ENCODE data around the gene TNS1.

Gene TNS1

DNA sequence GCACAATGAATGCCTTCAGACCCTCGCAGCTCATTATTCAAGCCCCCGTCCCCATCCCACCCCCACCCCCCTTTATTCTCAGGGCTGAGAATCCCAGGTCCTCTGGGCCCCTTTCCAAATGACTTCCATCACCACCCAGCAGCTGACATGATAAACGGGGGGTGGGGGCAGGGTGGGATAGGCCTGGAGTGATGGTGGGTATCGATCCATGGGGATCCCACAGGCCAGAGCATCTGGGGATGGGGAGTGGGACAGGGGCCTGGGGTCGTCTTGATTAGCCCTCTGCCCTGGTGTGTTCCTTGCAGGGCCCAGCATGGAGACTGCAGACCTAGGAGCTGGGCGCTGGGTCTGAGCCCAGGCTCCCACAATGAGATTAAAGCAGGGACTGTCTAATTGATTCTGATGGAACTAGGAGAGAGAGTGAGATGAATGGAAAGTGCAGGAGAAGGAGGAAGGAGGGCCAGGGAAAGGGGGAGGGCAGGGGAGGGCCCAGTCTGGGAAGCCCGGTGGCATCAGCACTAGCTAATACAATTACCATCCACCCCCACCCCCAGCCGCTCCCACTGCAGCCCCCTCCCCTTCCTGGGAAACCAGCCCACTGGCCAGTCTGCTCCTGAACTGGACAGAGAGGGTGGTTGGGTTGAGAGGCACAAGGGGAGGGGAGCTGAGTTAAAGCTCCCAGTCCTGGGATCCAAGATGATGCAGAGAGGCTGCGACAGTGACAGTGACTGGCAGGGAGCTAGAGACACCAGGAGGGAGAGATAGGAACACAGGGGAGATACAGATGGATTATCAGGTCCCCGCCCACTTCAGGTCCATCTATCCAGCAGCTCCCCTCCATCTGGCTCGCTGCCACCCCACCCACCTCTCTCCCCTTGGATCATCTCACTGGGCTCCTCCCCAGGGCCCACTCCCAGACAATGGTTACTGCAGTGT, 13.1 kb upstream of the TNS1 start:
- DNase-seq, result no peak

DNA sequence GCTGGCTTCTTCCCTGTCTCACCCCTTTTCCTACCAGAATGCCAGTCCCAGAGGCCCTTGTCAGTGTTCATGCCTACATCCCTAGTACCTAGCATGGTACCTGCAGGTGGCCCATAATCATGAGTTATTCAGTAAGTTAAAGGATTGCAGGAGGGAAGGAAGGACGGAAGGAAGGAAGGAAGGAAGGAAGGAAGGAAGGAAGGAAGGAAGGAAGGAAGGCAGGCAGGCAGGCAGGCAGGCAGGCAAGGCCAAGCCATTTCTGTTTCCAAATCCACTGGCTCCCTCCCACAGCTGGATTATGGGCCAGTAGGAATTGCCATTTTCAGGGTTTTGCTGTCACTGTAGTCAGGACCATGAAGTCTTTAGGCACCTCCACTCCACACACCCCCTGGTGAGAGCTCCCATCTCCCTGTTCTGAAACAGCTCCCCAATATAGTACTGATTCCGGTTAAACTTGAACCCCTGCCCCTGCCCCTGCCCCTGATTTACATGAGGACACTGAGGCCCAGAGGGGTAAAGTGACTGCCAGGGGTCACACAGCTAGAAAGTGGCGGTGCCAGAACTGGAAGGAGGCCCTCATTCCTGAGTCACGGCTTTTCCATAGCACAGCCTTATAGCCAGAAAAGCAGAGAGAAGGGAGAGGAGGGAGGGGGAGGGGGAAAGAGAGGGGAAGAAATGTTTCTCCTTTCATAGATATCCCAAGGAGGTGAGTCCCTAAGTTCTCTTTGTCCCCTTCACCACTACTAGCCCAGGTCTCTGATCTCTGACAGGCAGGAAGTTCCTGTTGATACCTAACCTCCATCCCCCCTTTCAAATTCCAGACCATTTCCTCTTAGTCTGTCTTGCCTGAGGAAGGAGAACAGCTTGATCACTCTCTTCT, 12.2 kb upstream of the TNS1 start:
- DNase-seq, result no peak

- DNase-seq, result no peak
Measured at GRCh38 chr2:218013289-218013688, 10.5 kb upstream of the TNS1 start.

- DNase-seq, result no peak
Measured at GRCh38 chr2:218012284-218012683, 9.5 kb upstream of the TNS1 start.

- DNase-seq, result no peak
Measured at GRCh38 chr2:218011653-218012040, 8.9 kb upstream of the TNS1 start.

DNA sequence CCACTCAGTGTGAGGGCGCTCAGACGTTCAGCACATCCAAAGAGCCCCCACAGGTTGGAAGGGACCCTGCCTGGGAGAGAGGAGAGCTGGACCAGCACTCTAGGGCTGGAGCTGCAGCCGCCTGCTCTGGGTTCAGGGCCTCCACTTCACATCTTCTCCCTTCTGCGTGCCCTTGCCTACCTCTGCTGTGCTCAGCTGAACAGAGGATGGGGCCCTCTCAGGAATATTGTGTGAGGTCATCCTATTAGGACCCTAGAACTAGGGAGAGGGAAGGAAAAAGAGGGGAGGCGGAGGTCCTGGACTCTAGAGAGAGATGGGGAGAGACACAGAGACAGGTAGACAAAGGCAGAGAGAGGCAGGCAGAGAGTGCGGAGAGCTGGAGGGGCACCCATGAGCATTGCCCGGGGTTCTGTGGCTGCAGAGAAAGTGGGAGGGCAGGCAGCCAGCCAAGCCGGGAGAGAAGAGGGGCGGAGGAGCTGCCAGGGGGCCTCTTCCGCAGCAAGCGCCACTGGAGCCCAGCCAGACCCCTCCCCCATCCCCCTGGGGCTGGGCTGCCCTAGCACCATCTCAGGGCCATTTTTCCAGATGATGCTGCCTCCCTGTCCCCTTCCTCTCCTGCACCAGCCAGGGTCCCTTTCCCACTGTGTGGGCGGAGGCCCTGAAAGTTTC, 8.3 kb upstream of the TNS1 start:
- no peak for DNase-seq

DNA sequence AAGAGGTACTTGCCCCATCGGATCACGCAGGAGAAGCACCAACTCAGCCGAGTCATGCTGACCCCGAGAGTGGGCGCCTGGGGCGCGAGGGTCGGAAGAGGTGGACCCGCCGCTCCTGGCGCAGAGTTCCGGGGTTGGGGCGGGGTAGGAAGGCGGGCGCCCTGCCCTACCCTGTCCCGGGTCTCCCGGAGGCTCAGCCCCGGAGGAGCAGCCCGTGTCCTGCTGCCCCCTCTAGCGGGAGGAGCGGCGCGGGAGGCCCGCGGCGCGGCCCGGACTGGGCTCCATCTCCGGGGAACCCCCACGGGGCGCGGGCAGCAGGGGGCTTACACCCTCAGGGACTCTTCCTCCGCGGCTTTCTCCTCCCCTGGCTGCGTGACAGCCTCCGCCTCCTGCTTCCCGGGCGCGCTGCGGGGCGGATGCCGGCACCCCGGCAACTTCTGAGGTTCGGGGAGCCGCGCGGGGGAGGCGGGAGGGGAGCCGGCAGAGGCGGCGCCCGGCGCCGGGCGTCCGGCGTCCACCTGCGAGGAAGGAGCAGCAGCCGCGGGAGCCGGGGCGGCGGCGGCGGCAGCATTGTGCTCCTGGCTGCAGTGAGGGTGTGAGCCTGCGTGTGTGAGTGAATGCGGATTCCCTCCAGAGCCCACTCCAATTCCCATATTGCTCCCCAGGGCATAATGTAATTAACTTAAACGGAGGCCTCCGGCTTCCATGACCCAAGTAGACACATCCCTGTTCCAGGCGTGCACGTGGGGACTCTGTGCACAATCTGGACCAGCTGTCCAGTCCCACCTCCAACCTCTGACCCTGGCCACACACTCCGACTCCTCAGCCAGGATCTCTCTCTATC, 7.6 kb upstream of the TNS1 start:
- peak; percentile 48 for DNase-seq

DNA sequence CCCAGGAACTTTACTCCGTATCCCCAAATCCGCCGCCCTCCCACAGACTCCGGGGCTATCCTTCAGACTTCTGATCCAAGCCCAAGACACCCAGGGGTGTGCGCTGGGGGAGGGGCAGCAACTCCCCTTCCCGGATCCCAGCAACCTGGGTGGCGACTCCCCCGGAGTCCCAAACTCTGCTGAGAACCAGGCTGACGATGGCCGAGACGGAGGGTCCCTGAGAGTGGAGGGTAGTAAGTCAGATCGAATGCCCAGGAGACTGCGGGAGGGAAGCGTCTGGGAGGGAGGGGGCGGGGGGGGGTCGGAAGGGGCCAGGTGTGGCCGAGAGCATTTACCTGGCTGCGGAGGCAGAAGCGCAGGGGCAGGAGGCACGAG, 7.0 kb upstream of the TNS1 start:
- DNase-seq, result no peak

GRCh38 chr2:218009231-218009630, 6.4 kb upstream of the TNS1 start:
- no peak for DNase-seq

DNA sequence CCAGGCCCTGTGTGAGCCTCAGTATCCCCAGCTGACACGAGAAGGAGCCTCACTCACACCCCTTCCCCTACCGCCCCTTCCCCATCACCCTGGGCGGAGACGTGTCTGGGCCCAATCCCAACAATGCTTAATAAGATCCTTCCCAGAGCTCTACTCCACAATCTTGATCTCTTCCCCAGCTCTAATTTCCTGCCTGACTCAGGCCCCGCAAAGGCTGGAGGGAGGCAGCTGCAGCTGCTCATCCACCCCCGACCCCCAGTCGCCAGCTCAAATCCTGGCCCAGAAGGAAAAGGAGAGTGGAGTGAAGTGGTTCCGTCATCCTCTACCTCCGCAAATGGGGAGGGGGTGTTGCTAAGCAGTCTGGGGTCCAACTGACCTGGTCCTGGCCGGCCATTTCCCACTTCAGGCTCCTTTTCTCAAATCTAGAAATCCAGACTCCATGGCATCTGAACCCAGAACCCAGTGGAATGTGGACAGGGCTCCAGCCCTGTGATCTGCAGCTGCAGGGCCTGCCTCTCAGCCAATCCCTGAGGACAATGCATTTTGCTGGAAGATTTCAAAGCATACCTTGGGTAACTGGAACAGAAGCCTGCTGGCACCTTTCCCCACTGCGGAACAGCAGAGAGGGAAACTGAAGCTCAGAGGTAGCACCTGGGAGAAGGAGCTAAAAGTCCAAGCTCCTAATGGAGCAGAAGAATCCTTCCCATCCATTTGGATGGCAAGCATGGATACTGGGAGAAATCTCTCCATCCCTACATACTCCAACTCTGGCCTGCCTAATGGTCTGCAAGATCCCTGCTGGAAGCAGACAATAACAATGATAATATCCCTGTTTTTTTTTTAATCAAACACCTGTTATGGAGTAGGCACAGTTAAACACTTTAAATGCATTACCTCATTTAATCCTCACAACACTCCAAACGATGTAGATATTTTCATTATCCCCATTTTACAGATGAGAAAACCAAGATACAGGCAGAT, 5.6 kb upstream of the TNS1 start:
- no peak for DNase-seq

GRCh38 chr2:218006741-218007140, 3.9 kb upstream of the TNS1 start:
- no peak for DNase-seq

DNA sequence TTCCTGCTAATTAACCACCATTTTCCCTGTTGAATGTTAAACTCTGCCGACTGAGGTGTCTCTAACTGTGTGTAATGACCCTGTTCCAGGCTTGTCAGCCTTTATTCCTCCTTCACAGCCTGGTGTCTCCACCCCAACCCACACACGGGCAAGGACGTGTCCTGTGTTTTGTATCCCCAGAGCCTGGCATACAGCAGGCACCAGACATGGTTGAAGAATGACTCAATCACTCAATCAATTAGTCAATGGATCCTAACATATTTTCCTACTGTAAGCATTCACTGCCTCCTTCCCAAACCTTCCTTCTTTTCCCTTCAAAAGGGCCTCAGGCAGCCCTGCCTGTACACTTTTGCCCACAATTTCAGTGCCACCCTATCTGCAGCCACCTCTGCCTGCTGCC, 2.7 kb upstream of the TNS1 start:
- DNase-seq, result no peak

DNA sequence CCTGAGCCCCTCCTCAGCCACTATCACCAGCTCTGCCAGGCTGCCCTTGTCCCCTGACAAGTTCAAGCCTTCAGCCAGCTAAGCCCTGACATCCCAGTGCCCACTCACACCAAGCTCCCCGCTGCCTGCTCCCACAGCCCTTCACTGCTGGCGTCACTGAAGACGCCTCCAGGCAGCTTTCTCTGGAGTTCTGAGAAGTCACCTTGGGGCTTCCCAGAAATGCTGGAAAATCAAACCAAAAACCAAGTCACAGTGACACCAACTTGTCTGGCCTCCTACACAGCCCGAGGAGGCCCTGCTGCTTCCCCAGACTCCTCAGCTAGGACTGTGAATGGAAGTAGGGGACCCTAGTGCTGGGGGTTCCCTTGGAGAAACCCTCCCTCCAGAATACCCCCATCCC, 2.2 kb upstream of the TNS1 start:
- DNase-seq, result no peak

DNA sequence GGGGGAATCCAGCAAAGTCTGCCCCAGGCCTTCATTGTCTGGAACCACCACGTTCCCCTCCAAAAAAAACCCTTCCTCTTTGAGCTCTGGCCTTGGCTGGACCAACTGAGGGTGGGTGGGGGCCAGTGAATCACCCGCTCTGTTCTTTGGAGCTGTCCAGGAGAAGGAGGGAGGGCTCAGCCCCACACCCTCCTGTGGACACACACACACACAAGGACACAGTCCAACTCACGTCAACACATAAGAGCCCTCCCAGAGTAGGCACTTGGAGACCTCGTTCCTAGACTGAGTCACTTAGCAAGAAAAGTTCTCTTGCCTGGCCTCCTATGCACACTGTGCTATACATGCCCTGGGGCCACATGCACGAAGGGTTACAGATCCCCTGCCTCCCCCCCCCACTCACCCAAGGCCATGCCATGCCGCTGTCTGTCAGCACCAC, 1.2 kb upstream of the TNS1 start:
- DNase-seq, result no peak

- no peak for DNase-seq
Measured at GRCh38 chr2:218003281-218003944, 618 bp upstream of the TNS1 start.

DNA sequence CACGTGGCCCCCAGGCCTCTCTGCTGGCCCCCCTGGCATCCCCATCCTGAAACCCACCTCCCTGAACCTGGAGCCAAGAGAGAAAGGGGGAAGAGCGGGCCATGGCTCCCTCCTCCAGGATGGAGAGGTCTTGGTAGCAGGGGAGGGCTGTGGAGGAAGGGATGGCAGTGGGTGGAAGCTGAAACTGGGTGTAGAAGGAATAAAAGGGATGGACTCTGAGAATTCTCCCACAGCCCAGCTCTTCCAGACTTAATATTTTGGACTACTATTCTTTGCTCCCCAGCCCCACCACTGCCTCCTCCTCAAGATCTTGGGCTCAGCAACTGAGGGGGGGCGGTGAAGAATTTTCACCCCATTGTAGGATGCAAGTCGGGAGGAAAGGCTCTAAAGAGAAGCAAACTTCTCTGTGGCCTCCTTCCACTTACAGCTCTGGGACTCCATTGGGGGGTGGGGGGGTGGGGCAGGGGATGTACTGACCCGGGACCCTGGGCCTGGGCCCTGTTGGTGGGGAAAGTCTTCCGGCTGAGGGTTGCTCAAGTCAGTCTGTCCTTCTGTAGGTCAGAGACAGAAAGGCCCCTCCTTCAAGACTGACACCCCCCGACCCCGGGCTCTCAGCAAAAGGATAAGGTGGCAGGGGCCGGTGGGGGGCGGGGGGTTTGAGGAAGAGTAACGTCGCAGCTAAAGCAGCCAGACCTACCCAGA, 501 bp downstream of the TNS1 start:
- DNase-seq, result no peak

- no peak for DNase-seq
Measured at GRCh38 chr2:218001629-218002028, 1.2 kb downstream of the TNS1 start.

DNA sequence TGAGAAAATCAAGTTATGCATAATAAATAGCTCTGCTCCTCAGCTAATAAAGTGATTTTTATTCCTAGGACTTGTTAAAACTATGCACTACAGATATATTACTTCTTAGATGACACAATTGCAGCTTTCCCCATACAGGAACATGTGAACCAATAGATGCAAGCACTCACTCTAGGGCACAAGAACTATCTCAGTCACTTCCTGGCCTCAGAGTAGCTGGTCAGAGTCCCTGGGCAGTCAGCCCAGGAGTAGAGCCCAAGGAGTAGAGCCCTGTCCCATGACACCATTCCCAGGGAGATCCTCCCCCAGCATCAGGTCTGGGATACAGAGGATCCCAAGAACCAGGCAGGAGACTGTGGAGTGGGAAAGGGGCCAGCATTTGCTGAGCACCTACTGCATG, 2.7 kb downstream of the TNS1 start:
- no peak for DNase-seq

DNA sequence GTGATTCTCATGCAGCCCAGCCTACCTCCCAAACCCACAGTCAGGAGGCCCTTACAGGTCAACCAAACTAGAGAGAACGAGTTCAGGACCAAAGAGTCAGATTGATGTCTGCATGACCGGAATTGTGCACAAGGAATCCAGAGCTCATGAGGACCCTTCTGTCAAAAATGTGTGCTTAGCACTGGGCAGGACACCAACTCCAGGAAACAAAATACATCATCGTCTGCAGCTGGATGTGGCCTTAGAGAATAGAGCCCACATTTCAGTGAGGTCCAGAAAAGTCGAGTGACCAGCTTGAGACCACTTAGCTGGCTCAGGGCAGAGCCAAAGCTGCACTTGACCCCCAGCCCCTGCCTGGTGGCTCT, 3.2 kb downstream of the TNS1 start:
- DNase-seq, result no peak

All from RPMI8226 (cell line).